ENCODE measurements around the gene GLRA3. TPM values are rescaled to one million over a fixed set of nuclear protein-coding genes. Genes with fewer than 3 reads are reported as not detected.

GLRA3 gene
- total and polyA plus RNA-seq, 2 experiments from 2014 or later: 0.03 to 0.19 TPM

GRCh38 chr4:174669270-174669669 lies 159.8 kb downstream of the GLRA3 start (continued):
- TF ChIP-seq ZNF462 (CRISPR knock-in tag; IDR thresholded peaks at IDR 0.05): no peak
- no peak for TF ChIP-seq ETS1 (IDR thresholded peaks at IDR 0.05)

- Histone ChIP-seq H3K27ac (ENCODE audit: low read depth) (no peak overlapping the region), H3K4me1 (ENCODE audit: insufficient read depth) (peaks cover 8% of the 10 kb centered on the region), H4K20me1 (replicated peaks; ENCODE audit: insufficient read depth) (no peaks in the 10 kb centered on the region), H3K9me2 (ENCODE audit: insufficient read depth) (no peaks in the 10 kb centered on the region; the same call in 1 of the 2 replicates), H3K27me3 (ENCODE audit: insufficient read depth) (no peaks in the 10 kb centered on the region), H3K79me2 (replicated peaks; ENCODE audit: insufficient read depth) (no peaks in the 10 kb centered on the region), H3K36me3 (ENCODE audit: insufficient read depth) (no peaks in the 10 kb centered on the region), H2AFZ (no peak overlapping the region), H3K4me3 (no peak overlapping the region), H3F3A (replicated peaks; ENCODE audit: low read depth) (no peaks in the 10 kb centered on the region), H3K4me2 (no peak overlapping the region)
- H3K27ac Mint-ChIP-seq: no peak overlapping the region
- peaks cover 3% of the 10 kb centered on the region for H3K27me3 Mint-ChIP-seq (ENCODE audit: insufficient read depth, low read depth, poor library complexity)
- no peaks in the 10 kb centered on the region for H3K36me3 Mint-ChIP-seq (ENCODE audit: low read depth)
- ATAC-seq (no peak), DNase-seq (ENCODE audit: low spot score) (no peak)
- peaks cover 5% of the 10 kb centered on the region for H3K4me1 Mint-ChIP-seq
- H3K4me3 Mint-ChIP-seq: no peak overlapping the region
- H3K9me3 Mint-ChIP-seq: no peaks in the 10 kb centered on the region
- TF ChIP-seq ZNF462 (CRISPR knock-in tag; IDR thresholded peaks at IDR 0.05) (no peak), JUNB (IDR thresholded peaks at IDR 0.05; ENCODE audit: unreplicated experiment) (no peak), ZNF114 (CRISPR knock-in tag; IDR thresholded peaks at IDR 0.05) (no peak), CREB1 (CRISPR knock-in tag; IDR thresholded peaks at IDR 0.05; ENCODE audit: low read depth) (no peak), ETS1 (IDR thresholded peaks at IDR 0.05) (no peak)
Measured at GRCh38 chr4:174665799-174666198, 163.2 kb downstream of the GLRA3 start.

All from GM23338 (cell line).